ENCODE results near the gene MYO10.
"Not testable (repeated sequence)": the region's sequence is repeated elsewhere in the genome, so short reads cannot be mapped to it uniquely, and the experiment has no call there.

- not testable (repeated sequence) for TF ChIP-seq CTCF (IDR thresholded peaks at IDR 0.05; ENCODE audit: insufficient read depth, low read depth, low read length); EZH2 (IDR thresholded peaks at IDR 0.05; ENCODE audit: insufficient read depth, low read length)
These were observed 49.2 kb upstream of the MYO10 start for GRCh38 chr5:16985304-16985703.
